PC-9 (cell line): ENCODE measurements around the gene PTPN6.

ENCODE experiments used
- CTCF ChIP-seq: fragments of 200-600 bp; sonication (generic); conservative IDR thresholded peaks from 2 replicates; pipeline ENCODE4 v1.6.1; 2017; ENCODE audit warnings: mixed run types, antibody characterized with exemption, mild to moderate bottlenecking, moderate library complexity
- EZH2 ChIP-seq: fragments of 200-600 bp; sonication (generic); IDR thresholded peaks from 2 replicates; pipeline ENCODE4 v1.8.0; 2017; ENCODE audit warnings: antibody characterized with exemption, low read depth

DNA sequence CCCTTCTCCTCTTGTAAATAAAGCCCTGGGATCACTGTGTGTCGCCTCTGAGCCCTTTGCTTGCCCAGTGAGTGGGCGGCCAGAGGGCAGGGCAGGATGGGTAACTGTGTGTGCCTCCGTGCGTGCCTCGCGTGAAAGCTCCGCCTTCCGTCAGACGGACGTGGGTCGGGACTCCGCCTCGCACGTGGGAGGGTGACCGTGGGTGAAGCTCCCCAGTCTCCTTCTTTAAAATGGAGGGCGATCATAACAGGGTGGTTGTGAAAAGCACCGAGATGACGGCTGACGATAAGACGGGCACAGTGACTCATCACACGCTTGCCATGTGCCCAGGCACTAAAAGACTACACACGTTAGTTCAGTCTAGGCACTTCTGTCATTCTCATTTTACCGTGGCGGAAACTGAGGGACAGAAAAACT is 10.1 kb downstream of the PTPN6 start:
- TF ChIP-seq CTCF (no peak), EZH2 (no peak)
